ENCODE measurements around the gene EFCAB12.
A peak's percentile ranks its signal among the peaks of the same experiment; 100 is the strongest.

The EFCAB12 gene

DNA sequence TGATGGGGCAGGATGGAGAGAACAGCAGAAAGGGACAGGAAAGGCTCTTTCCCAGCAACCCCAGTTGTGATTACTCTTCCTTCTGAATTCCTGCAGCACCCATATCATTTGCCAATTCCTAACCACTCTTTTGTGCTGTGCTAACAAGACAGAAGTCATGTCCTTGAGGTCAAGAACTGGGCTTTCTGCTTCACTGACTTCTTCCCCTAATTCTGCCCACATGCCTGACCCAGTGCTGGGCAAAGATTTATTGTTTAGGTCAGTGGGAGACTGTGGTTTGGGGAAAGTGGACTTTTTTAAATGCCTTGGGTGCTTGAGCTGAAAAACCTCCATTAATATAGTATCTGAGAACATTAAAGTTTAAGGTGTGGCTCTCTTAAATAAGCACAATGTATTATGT is 4.2 kb upstream of the EFCAB12 start:
- DNase-seq: no peak
- no peaks in the 10 kb centered on the region for H3K27me3 ChIP-seq (replicated peaks)
- H3K36me3 ChIP-seq (replicated peaks): peaks cover 21% of the 10 kb centered on the region
- TF ChIP-seq, protein P1, sequence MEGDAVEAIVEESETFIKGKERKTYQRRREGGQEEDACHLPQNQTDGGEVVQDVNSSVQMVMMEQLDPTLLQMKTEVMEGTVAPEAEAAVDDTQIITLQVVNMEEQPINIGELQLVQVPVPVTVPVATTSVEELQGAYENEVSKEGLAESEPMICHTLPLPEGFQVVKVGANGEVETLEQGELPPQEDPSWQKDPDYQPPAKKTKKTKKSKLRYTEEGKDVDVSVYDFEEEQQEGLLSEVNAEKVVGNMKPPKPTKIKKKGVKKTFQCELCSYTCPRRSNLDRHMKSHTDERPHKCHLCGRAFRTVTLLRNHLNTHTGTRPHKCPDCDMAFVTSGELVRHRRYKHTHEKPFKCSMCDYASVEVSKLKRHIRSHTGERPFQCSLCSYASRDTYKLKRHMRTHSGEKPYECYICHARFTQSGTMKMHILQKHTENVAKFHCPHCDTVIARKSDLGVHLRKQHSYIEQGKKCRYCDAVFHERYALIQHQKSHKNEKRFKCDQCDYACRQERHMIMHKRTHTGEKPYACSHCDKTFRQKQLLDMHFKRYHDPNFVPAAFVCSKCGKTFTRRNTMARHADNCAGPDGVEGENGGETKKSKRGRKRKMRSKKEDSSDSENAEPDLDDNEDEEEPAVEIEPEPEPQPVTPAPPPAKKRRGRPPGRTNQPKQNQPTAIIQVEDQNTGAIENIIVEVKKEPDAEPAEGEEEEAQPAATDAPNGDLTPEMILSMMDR (IDR thresholded peaks at IDR 0.05; ENCODE audit: low read depth, low read length, missing control alignments): no peak
- H3K27ac ChIP-seq: no peak overlapping the region
- no peak overlapping the region for H3K4me3 ChIP-seq (ENCODE audit: low read depth, low read length)
- in situ Hi-C loops (cut with HindIII; ENCODE audit: low pct_ligation_motif_present, low sequenced_read_pairs): no loop called here

DNA sequence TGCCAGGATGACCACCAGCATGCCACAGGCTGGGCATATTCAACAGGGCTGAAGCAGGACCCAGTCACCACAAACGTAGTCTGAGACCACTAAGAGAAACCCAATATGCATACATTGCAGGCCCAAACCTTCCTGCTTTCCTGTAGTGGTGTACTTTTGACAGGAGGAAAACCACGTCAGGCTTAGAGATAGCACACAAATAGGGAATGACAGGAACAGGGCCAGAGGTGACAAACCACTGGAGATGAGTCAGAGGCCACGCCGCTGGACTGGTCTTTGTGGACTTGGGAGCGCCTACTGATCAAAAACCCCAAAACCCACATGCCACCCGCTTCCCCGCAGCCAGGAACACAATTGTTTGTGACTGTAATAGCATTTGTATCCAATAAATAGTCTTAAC is 3.6 kb upstream of the EFCAB12 start:
- H3K4me3 ChIP-seq (ENCODE audit: low read depth, low read length): no peak overlapping the region
- in situ Hi-C loops (cut with HindIII; ENCODE audit: low pct_ligation_motif_present, low sequenced_read_pairs): no loop called here
- H3K27ac ChIP-seq: no peak overlapping the region
- no peak for DNase-seq
- H3K27me3 ChIP-seq (replicated peaks): no peaks in the 10 kb centered on the region
- TF ChIP-seq, protein P1 (IDR thresholded peaks at IDR 0.05; ENCODE audit: low read depth, low read length, missing control alignments): no peak
- H3K36me3 ChIP-seq (replicated peaks): peaks cover 20% of the 10 kb centered on the region

DNA sequence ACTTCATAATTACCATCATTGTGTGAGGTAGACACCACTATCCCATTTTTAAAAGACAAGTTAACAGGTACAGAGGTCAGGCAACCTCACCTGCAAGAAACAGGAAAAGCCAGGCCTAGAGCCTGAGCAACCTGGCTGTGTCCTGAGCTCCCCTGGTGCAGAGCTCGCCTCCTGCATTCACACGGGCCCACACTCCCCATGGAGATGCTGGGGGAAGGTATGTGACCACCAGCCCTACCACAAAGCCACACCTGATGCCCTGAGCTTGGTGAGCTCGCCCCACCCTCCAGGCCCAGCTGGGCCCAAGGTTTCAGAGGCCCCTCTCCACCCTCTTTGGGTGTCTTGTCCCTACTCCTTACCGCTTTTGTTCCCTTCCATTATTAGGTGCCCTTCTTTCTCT is 1.2 kb upstream of the EFCAB12 start:
- in situ Hi-C loops (cut with HindIII; ENCODE audit: low pct_ligation_motif_present, low sequenced_read_pairs): no loop called here
- Histone ChIP-seq H3K27ac (no peak overlapping the region), H3K36me3 (replicated peaks) (peaks cover 20% of the 10 kb centered on the region), H3K27me3 (replicated peaks) (no peaks in the 10 kb centered on the region), H3K4me3 (ENCODE audit: low read depth, low read length) (no peak overlapping the region)
- TF ChIP-seq, protein P1 (IDR thresholded peaks at IDR 0.05; ENCODE audit: low read depth, low read length, missing control alignments): no peak
- DNase-seq: no peak

DNA sequence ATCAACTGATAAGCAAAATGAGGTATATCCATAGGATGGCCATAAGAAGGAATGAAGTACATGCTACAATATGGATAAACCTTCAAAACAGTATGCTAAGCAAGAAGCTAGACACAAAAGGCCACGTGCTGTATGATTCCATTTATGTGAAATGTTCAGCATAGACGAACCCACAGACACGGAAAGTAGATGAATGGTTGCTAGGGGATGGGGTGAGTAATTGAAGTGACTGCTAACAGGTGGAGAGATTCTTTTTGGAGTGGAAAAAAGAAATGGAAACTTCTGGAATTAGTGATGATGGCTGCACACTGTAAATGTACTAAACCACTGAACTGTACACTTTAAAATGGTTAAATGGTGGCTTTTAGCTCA is 630 bp upstream of the EFCAB12 start:
- in situ Hi-C loops (cut with HindIII; ENCODE audit: low pct_ligation_motif_present, low sequenced_read_pairs): no loop called here
- Histone ChIP-seq H3K4me3 (ENCODE audit: low read depth, low read length) (no peak overlapping the region), H3K27ac (no peak overlapping the region), H3K36me3 (replicated peaks) (peaks cover 20% of the 10 kb centered on the region), H3K27me3 (replicated peaks) (no peaks in the 10 kb centered on the region)
- TF ChIP-seq, protein P1 (IDR thresholded peaks at IDR 0.05; ENCODE audit: low read depth, low read length, missing control alignments): no peak
- DNase-seq: no peak

DNA sequence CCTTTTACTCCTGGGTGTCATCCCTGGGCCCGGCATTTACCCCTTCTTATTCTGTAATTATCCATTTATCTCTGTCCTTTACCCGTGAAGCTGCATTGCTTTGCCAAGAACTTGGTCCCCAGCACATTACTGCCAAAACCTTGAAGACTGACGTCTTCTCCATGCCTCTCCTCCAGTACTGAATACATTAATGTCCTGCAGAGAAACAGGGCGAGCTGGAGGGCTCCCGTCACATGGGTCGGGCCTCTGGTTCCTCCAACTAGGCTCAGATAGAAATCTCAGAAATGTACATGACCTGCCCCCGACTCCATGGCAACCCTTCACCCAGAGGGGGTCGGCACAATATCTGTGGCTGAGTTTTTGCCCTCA is 445 bp downstream of the EFCAB12 start:
- no peak overlapping the region for H3K27ac ChIP-seq

DNA sequence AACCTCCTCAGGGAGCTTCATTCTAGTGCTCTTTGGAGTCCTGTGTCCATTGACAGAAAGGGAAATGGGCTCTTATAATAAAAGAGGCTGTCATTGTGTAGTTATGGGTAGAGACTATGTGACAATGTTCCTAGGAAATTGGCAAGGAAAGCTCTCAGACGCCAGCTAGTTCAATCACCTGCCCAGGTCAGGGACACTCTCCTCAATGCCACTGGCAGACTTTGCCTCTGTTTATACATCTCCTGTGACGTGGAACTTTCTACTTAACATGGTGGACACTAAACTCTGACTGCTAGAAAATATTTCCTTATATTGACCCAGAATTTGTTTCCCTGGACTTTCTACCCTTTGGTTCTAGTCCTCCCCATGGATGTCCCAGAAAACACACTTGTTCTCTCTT is 2.8 kb downstream of the EFCAB12 start:
- no peak overlapping the region for H3K4me3 ChIP-seq (ENCODE audit: low read depth, low read length)
- TF ChIP-seq, protein P1 (IDR thresholded peaks at IDR 0.05; ENCODE audit: low read depth, low read length, missing control alignments): no peak
- DNase-seq: no peak
- no peaks in the 10 kb centered on the region for H3K27me3 ChIP-seq (replicated peaks)
- H3K27ac ChIP-seq: no peak overlapping the region
- no peaks in the 10 kb centered on the region for H3K36me3 ChIP-seq (replicated peaks)
- in situ Hi-C loops (cut with HindIII; ENCODE audit: low pct_ligation_motif_present, low sequenced_read_pairs): no loop called here

More for the DNA sequence above, 445 bp downstream of the EFCAB12 start:
- H3K27me3 ChIP-seq (replicated peaks): no peaks in the 10 kb centered on the region
- DNase-seq: no peak
- TF ChIP-seq, protein P1 (IDR thresholded peaks at IDR 0.05; ENCODE audit: low read depth, low read length, missing control alignments): no peak
- peaks cover 13% of the 10 kb centered on the region for H3K36me3 ChIP-seq (replicated peaks)
- in situ Hi-C loops (cut with HindIII; ENCODE audit: low pct_ligation_motif_present, low sequenced_read_pairs): no loop called here
- peak overlapping the region; percentile 73 for H3K4me3 ChIP-seq (ENCODE audit: low read depth, low read length)

Measured in brain microvascular endothelial cell (primary cell).